H1 (cell line): ENCODE measurements around the gene PTPRG.

Experiments
- BRCA1 ChIP-seq: IDR thresholded peaks from 2 replicates; pipeline ENCODE4 v1.6.1; 2012; ENCODE audit warnings: low read depth, low read length, improper control_type of control experiment
- EZH2 ChIP-seq: fragments of 200-600 bp; sonication (generic); IDR thresholded peaks from 2 replicates; pipeline ENCODE4 v1.7.1; 2012; ENCODE audit warnings: low read depth, mild to moderate bottlenecking, moderate library complexity, low read length, inconsistent platforms; ENCODE audit not compliant: severe bottlenecking
- GABPA ChIP-seq: IDR thresholded peaks from 2 replicates; pipeline ENCODE4 v1.6.1; 2011; ENCODE audit warnings: mild to moderate bottlenecking, low read length, moderate library complexity, borderline replicate concordance; ENCODE audit not compliant: insufficient read depth
- POLR2AphosphoS5 ChIP-seq: IDR thresholded peaks from 2 replicates; pipeline ENCODE4 v1.6.1; 2011; ENCODE audit warnings: low read depth, low read length
- RAD21 ChIP-seq, 2 experiments: IDR thresholded peaks in 1 of 2; conservative IDR thresholded peaks in 1 of 2; 2 replicates each; pipeline ENCODE4 v1.6.1; 2011; ENCODE audit warnings: low read depth in 2 of 2, low read length in 2 of 2, improper control_type of control experiment in 1 of 2, inconsistent platforms in 1 of 2, mild to moderate bottlenecking in 1 of 2, moderate library complexity in 1 of 2
- RFX5 ChIP-seq: IDR thresholded peaks from 2 replicates; pipeline ENCODE4 v1.6.1; 2011; ENCODE audit warnings: low read depth, low read length, improper control_type of control experiment, borderline replicate concordance
- RNF2 ChIP-seq: fragments of 200-900, 300-1000 bp; sonication (generic); IDR thresholded peaks from 2 replicates; pipeline ENCODE4 v1.7.1; 2016; ENCODE audit warnings: borderline replicate concordance, low read depth, mild to moderate bottlenecking, antibody characterized with exemption, low read length; ENCODE audit not compliant: poor library complexity, severe bottlenecking; ENCODE audit errors: missing control alignments
- SP2 ChIP-seq: IDR thresholded peaks from 2 replicates; pipeline ENCODE4 v1.6.1; 2012; ENCODE audit warnings: mild to moderate bottlenecking, low read length, inconsistent platforms
- TAF1 ChIP-seq: IDR thresholded peaks from 2 replicates; pipeline ENCODE4 v1.6.1; 2011; ENCODE audit warnings: mild to moderate bottlenecking, low read depth, low read length
- TEAD4 ChIP-seq: IDR thresholded peaks from 2 replicates; pipeline ENCODE4 v1.6.1; 2012; ENCODE audit warnings: low read depth, low read length, inconsistent platforms, mixed read lengths
- ZNF274 ChIP-seq: IDR thresholded peaks from 2 replicates; pipeline ENCODE4 v1.7.0; 2012; ENCODE audit warnings: low read length, borderline replicate concordance; ENCODE audit errors: extremely low read depth

DNA sequence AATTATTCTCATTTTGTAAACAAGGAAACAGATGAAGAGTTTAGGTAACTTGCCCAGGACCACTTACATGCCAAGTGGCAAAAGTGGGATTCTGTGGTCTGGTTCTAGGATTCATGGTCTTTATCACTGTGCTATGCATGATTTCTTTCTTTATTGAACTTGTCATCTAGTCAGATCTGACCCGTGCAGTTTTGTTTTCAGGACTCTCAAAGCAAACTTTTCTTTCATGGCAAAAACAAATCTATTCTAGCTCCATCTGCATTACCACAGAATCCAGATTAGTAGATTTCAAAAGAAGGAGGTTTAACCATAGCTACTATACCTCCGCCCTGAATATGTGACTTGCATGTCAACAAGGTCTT is 404.4 kb downstream of the PTPRG start:
- TF ChIP-seq GABPA (no peak), RFX5 (no peak), ZNF274 (no peak), TAF1 (no peak), RAD21 (IDR thresholded peaks at IDR 0.05 in 1 of 2, conservative IDR thresholded peaks at IDR 0.05 in 1 of 2; ENCODE audit: low read depth in 2 of 2, low read length in 2 of 2) (no peak), TEAD4 (no peak), SP2 (no peak), POLR2AphosphoS5 (no peak), BRCA1 (no peak), RNF2 (no peak), EZH2 (no peak)
